ENCODE measurements around the gene TGFB1I1. TPM values are rescaled to one million over a fixed set of nuclear protein-coding genes. Genes with fewer than 3 reads are reported as not detected.

The TGFB1I1 gene
- total RNA-seq, 1 donor from 2014 or later: 221 TPM

- Mint-ChIP-seq H3K9me3 (ENCODE audit: low read depth) (no peaks in the 10 kb centered on the region), H3K27me3 (ENCODE audit: low read depth) (peaks cover 39% of the 10 kb centered on the region), H3K4me1 (ENCODE audit: low read depth) (no peaks in the 10 kb centered on the region), H3K4me3 (ENCODE audit: unreplicated experiment) (no peak overlapping the region), H3K36me3 (ENCODE audit: low read depth) (no peaks in the 10 kb centered on the region), H3K27ac (ENCODE audit: unreplicated experiment) (no peak overlapping the region)
- TF ChIP-seq CTCF (IDR thresholded peaks at IDR 0.05): no peak
- DNase-seq (ENCODE audit: low spot score): peak; percentile 3
Observed at GRCh38 chr16:31428638-31429247, 43.2 kb upstream of the TGFB1I1 start.

GRCh38 chr16:31429314-31429713 is 42.6 kb upstream of the TGFB1I1 start:
- Mint-ChIP-seq H3K36me3 (ENCODE audit: low read depth) (no peaks in the 10 kb centered on the region), H3K27me3 (ENCODE audit: low read depth) (peaks cover 34% of the 10 kb centered on the region), H3K4me1 (ENCODE audit: low read depth) (no peaks in the 10 kb centered on the region), H3K9me3 (ENCODE audit: low read depth) (no peaks in the 10 kb centered on the region), H3K27ac (ENCODE audit: unreplicated experiment) (no peak overlapping the region), H3K4me3 (ENCODE audit: unreplicated experiment) (no peak overlapping the region)
- peak; percentile 13 for DNase-seq (ENCODE audit: low spot score)
- TF ChIP-seq CTCF (IDR thresholded peaks at IDR 0.05): no peak

DNA sequence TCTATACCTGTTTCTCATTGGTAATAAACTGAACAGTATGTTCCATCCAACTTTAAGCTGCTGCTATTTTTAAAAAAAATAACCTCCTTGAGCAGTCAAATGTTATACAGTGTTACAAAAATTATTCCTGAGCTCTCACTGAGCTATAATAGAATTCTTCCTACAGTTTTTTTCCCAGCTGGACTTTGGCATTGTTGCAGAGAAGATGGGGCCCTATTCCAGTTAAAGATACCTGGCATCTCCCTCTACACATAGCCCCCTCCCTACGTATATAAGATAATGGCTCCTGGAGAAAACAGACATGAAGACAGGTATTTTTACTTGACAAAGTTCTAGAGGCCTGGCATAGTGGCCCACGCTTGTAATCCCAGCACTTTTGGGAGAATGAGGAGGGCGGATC is 42.2 kb upstream of the TGFB1I1 start:
- Mint-ChIP-seq H3K27me3 (ENCODE audit: low read depth) (peaks cover 31% of the 10 kb centered on the region), H3K4me1 (ENCODE audit: low read depth) (no peaks in the 10 kb centered on the region), H3K36me3 (ENCODE audit: low read depth) (no peaks in the 10 kb centered on the region), H3K4me3 (ENCODE audit: unreplicated experiment) (no peak overlapping the region), H3K9me3 (ENCODE audit: low read depth) (no peaks in the 10 kb centered on the region), H3K27ac (ENCODE audit: unreplicated experiment) (no peak overlapping the region)
- TF ChIP-seq CTCF (IDR thresholded peaks at IDR 0.05): no peak
- DNase-seq (ENCODE audit: low spot score): no peak

- Mint-ChIP-seq H3K27ac (ENCODE audit: unreplicated experiment) (no peak overlapping the region), H3K9me3 (ENCODE audit: low read depth) (no peaks in the 10 kb centered on the region), H3K27me3 (ENCODE audit: low read depth) (peaks cover 24% of the 10 kb centered on the region), H3K4me1 (ENCODE audit: low read depth) (no peaks in the 10 kb centered on the region), H3K36me3 (ENCODE audit: low read depth) (no peaks in the 10 kb centered on the region), H3K4me3 (ENCODE audit: unreplicated experiment) (no peak overlapping the region)
- peak; percentile 19 for DNase-seq (ENCODE audit: low spot score)
- TF ChIP-seq CTCF (IDR thresholded peaks at IDR 0.05): no peak
Observed at GRCh38 chr16:31430380-31431052, 41.4 kb upstream of the TGFB1I1 start.

- H3K27ac Mint-ChIP-seq (ENCODE audit: unreplicated experiment): no peak overlapping the region
- DNase-seq (ENCODE audit: low spot score): no peak
- no peaks in the 10 kb centered on the region for H3K4me1 Mint-ChIP-seq (ENCODE audit: low read depth)
- H3K9me3 Mint-ChIP-seq (ENCODE audit: low read depth): no peaks in the 10 kb centered on the region
- H3K4me3 Mint-ChIP-seq (ENCODE audit: unreplicated experiment): no peak overlapping the region
- H3K36me3 Mint-ChIP-seq (ENCODE audit: low read depth): no peaks in the 10 kb centered on the region
- H3K27me3 Mint-ChIP-seq (ENCODE audit: low read depth): peaks cover 6% of the 10 kb centered on the region
- no peak for TF ChIP-seq CTCF (IDR thresholded peaks at IDR 0.05)
Observed at GRCh38 chr16:31435341-31436220, 36.4 kb upstream of the TGFB1I1 start.
